Right renal cortex interstitium (tissue), 3 donors: ENCODE measurements around the gene CUL5. TPM values are rescaled to one million over a fixed set of nuclear protein-coding genes. Genes with fewer than 3 reads are reported as not detected.
"Not testable (repeated sequence)": the region's sequence is repeated elsewhere in the genome, so short reads cannot be mapped to it uniquely, and the experiment has no call there.

ENCODE experiments used
- DNase-seq, 3 donors: peaks; one replicate each; pipeline ENCODE4 v3.0.0-alpha.2; 2013; ENCODE audit warnings: low read depth in 3 of 3, low spot score in 2 of 3
- polyA plus RNA-seq, 3 donors: library from polyadenylated mRNA; unstranded; fragments of 120-200 nt; gene quantifications; one replicate each; pipeline ENCODE4 v1.2.1, GENCODE V29; 2013; ENCODE audit not compliant: insufficient read length in 3 of 3

CUL5 gene
- polyA plus RNA-seq, 3 donors = 38.4 to 53.0 (median 43.9) TPM

GRCh38 chr11:108019870-108020540 lies 11.3 kb downstream of the CUL5 start:
- DNase-seq = no peak

GRCh38 chr11:108025387-108026080 lies 16.8 kb downstream of the CUL5 start:
- DNase-seq = no peak

GRCh38 chr11:108027057-108027456 lies 18.4 kb downstream of the CUL5 start:
- DNase-seq = no peak

GRCh38 chr11:108028822-108029441 lies 20.2 kb downstream of the CUL5 start:
- DNase-seq = not testable (repeated sequence)

GRCh38 chr11:108031604-108032003 lies 22.9 kb downstream of the CUL5 start:
- DNase-seq = not testable (repeated sequence)

- no peak for DNase-seq
Measured at GRCh38 chr11:108032800-108033199, 24.1 kb downstream of the CUL5 start.

- DNase-seq = no peak
Measured at GRCh38 chr11:108034034-108034433, 25.3 kb downstream of the CUL5 start.

DNA sequence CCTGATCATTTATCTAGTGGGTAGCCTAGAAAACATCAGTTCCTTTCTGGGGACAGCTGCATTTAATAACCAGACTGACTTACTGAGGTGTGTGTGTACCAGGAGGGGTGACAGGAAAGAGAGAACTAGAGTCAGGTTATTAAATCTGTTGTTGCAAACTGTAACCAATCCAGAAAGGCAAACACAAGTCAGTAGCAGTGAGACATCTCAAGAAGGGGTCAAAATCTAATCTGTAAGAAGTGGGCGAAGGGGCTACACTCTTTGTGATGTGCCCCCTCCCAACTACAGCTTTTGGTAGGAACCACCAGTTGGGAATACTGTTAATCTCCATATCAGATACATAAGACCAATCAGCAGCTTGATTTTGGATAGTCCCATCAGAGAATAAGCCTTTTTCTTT lies 26.3 kb downstream of the CUL5 start:
- DNase-seq = no peak

GRCh38 chr11:108035690-108036089 lies 27.0 kb downstream of the CUL5 start:
- DNase-seq = no peak

GRCh38 chr11:108037211-108037610 lies 28.5 kb downstream of the CUL5 start:
- no peak for DNase-seq

- no peak for DNase-seq
Measured at GRCh38 chr11:108037636-108038035, 28.9 kb downstream of the CUL5 start.

DNA sequence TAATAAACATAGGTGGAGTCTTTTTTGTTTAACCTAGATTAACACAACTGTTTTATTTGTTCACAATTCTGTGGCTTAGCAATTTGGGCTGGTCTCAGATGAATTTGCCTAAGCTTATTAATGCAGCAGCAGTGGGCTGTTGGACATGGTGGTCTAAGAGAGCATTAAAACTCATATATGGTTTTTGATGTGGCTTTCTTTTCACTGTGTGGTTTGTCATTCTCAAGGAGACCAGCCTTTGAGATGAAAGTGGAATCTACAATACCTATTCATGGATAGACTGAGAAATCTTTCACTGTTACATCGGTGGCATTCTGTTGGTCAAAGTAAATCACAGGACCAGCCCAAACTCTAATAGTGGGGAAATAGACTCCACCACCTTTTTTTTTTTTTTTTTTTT lies 39.6 kb downstream of the CUL5 start:
- no peak for DNase-seq

DNA sequence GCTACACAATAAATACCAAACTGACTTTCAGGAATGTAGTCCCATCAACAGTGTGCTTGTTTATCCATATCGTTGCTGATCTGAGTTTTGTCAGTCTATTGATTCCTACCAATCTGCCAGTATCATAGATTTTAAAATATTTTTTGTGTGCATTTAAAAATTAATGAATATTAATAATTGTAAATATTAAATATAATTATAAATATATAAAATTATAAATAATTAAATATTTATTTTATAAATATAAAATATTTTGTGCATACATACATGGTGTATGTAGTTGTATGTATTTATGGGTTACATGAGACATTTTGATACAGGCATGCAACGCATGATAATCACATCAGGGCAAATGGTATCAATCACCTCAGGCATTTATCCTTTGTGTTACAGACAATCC lies 53.6 kb downstream of the CUL5 start:
- no peak for DNase-seq

- DNase-seq = no peak
Measured at GRCh38 chr11:108063410-108063809, 54.7 kb downstream of the CUL5 start.

DNA sequence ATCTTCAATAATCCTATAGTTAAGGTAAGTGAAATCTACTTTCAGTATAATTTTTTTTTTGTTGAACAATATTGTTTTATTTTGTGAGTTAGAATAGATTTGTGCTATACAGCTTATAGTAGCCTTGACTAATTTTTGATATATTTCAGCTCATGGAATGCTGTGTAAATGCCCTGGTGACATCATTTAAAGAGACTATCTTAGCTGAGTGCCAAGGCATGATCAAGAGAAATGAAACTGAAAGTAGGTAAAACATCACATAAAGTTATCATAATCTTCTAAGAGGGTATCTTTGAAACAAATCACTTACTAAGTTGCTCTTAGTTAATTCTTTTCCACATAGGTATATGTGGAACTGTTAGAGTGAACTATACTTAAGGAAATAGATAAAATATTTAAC lies 61.2 kb downstream of the CUL5 start:
- no peak for DNase-seq

- no peak for DNase-seq
Measured at GRCh38 chr11:108084811-108085210, 76.1 kb downstream of the CUL5 start.

- no peak for DNase-seq
Measured at GRCh38 chr11:108085672-108086071, 77.0 kb downstream of the CUL5 start.

- DNase-seq = no peak
Measured at GRCh38 chr11:108092134-108092533, 83.4 kb downstream of the CUL5 start.

DNA sequence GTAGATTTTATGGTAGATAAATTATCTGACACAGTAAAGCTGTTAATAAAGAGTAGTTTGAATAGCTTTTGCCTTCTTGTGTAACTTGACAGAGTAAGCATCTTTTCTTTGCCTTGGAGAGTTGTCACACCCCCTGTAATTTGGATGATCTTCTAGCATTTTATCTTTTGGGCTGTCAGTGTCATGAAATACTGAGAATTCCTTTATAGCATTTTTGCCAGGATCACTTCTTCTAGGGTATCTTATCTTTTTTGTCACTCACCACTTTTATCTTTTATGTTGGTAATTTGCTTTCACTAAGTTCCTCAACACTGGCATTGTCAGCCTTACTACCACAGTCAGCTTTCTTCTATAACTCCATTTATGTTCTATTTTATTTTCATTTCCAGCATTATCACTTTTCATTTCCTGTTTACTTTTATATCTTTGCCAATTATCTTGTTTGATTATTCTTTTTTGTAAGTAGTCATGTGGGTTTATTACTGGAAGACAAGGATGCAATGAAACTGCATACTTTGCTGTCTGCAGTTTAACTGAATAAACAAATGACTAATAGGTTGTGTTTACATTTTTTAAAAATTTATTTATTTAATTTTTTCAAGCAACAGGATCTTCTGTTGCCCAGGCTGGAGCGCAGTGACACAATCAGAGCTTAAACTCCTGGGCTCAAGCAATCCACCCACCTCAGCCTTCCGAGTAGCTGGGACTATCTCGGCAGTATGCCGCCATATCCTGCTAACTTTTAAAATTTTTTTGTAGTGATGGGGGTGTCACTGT lies 84.6 kb downstream of the CUL5 start:
- DNase-seq = no peak

DNA sequence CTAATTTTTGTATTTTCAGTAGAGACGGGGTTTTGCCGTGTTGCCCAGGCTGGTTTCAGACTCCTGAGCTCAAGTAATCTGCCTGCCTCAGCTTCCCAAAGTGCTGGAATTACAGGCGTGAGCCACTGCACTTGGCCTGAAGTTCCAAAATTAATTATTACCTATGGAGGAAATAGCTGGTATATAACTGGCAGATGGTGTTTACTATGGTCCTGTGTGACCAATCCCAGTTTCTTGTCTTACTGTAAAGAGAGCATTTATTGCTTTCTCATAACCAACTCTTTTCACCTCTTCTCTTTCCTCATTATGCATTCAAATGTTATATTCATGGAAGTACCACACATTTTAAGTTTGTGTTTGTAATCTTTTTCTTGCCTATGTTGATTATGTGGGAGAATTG lies 88.5 kb downstream of the CUL5 start:
- DNase-seq = no peak

GRCh38 chr11:108101090-108101775 lies 92.5 kb downstream of the CUL5 start:
- DNase-seq = no peak
